ENCODE results near the gene PLEKHA5. TPM values are rescaled to one million over a fixed set of nuclear protein-coding genes. Genes with fewer than 3 reads are reported as not detected.
"Not testable (repeated sequence)": the region's sequence is repeated elsewhere in the genome, so short reads cannot be mapped to it uniquely, and the experiment has no call there.

PLEKHA5 gene
- total RNA-seq, 1 experiment from 2014 or later = 19.6 TPM

- DNase-seq (ENCODE audit: low read depth) = no peak
These were observed 192.8 kb downstream of the PLEKHA5 start for GRCh38 chr12:19322376-19322775.

- peak; percentile 34 for DNase-seq (ENCODE audit: low read depth)
These were observed 194.3 kb downstream of the PLEKHA5 start for GRCh38 chr12:19323805-19324204.

- DNase-seq (ENCODE audit: low read depth) = no peak
These were observed 196.6 kb downstream of the PLEKHA5 start for GRCh38 chr12:19326102-19326501.

- DNase-seq (ENCODE audit: low read depth) = no peak
These were observed 202.7 kb downstream of the PLEKHA5 start for GRCh38 chr12:19332196-19332595.

GRCh38 chr12:19338405-19338804 lies 208.9 kb downstream of the PLEKHA5 start:
- peak; percentile 34 for DNase-seq (ENCODE audit: low read depth)

GRCh38 chr12:19350850-19351249 lies 221.3 kb downstream of the PLEKHA5 start:
- DNase-seq (ENCODE audit: low read depth) = not testable (repeated sequence)

GRCh38 chr12:19351346-19351745 lies 221.8 kb downstream of the PLEKHA5 start:
- no peak for DNase-seq (ENCODE audit: low read depth)

- no peak for DNase-seq (ENCODE audit: low read depth)
These were observed 240.2 kb downstream of the PLEKHA5 start for GRCh38 chr12:19369691-19370148.

- no peak for DNase-seq (ENCODE audit: low read depth)
These were observed 244.1 kb downstream of the PLEKHA5 start for GRCh38 chr12:19373586-19373985.

GRCh38 chr12:19375888-19376287 lies 246.4 kb downstream of the PLEKHA5 start:
- no peak for DNase-seq (ENCODE audit: low read depth)

- DNase-seq (ENCODE audit: low read depth) = no peak
These were observed 247.2 kb downstream of the PLEKHA5 start for GRCh38 chr12:19376691-19377090.

- DNase-seq (ENCODE audit: low read depth) = peak; percentile 89
These were observed 252.6 kb downstream of the PLEKHA5 start for GRCh38 chr12:19382111-19382526.

- no peak for DNase-seq (ENCODE audit: low read depth)
These were observed 253.0 kb downstream of the PLEKHA5 start for GRCh38 chr12:19382563-19382962.

- no peak for DNase-seq (ENCODE audit: low read depth)
These were observed 257.6 kb downstream of the PLEKHA5 start for GRCh38 chr12:19387161-19387560.

- no peak for DNase-seq (ENCODE audit: low read depth)
These were observed 258.6 kb downstream of the PLEKHA5 start for GRCh38 chr12:19388131-19388549.

- DNase-seq (ENCODE audit: low read depth) = peak; percentile 62
These were observed 260.6 kb downstream of the PLEKHA5 start for GRCh38 chr12:19390051-19390598.

GRCh38 chr12:19392644-19393043 lies 263.1 kb downstream of the PLEKHA5 start:
- not testable (repeated sequence) for DNase-seq (ENCODE audit: low read depth)

GRCh38 chr12:19394385-19394784 lies 264.9 kb downstream of the PLEKHA5 start:
- DNase-seq (ENCODE audit: low read depth) = no peak

GRCh38 chr12:19397534-19397933 lies 268.0 kb downstream of the PLEKHA5 start:
- peak; percentile 83 for DNase-seq (ENCODE audit: low read depth)

GRCh38 chr12:19398376-19399363 lies 269.1 kb downstream of the PLEKHA5 start:
- DNase-seq (ENCODE audit: low read depth) = no peak

GRCh38 chr12:19400649-19401285 lies 271.2 kb downstream of the PLEKHA5 start:
- not testable (repeated sequence) for DNase-seq (ENCODE audit: low read depth)

- DNase-seq (ENCODE audit: low read depth) = no peak
These were observed 272.7 kb downstream of the PLEKHA5 start for GRCh38 chr12:19402211-19402610.
